Breast epithelium (tissue), 4 donors: ENCODE data around the gene HUNK. TPM values are rescaled to one million over a fixed set of nuclear protein-coding genes. Genes with fewer than 3 reads are reported as not detected.

Source experiments
- DNase-seq, 2 donors: peaks; one replicate each; pipeline ENCODE4 v3.0.0-alpha.2; 2019; ENCODE audit warnings: low spot score in 2 of 2
- H3K27ac ChIP-seq, 2 donors: fragments of 200-600 bp; sonication (generic) in 1 of 2; one replicate each; pipeline ENCODE4 v1.5.1; 2016 to 2019; ENCODE audit warnings: mild to moderate bottlenecking in 1 of 2
- H3K27me3 ChIP-seq, 2 donors: fragments of 200-600 bp; sonication (generic) in 1 of 2; one replicate each; pipeline versions ENCODE4 v1.5.1 to v1.6.0; 2017 to 2019; ENCODE audit warnings: control low read depth in 1 of 2, mild to moderate bottlenecking in 1 of 2
- H3K36me3 ChIP-seq: fragments of 200-600 bp; one replicate; pipeline ENCODE4 v1.5.1; 2019
- H3K4me1 ChIP-seq, 2 donors: fragments of 200-600 bp; sonication (generic); one replicate each; pipeline ENCODE4 v1.5.1; 2016 to 2019; ENCODE audit warnings: control low read depth in 1 of 2
- H3K4me3 ChIP-seq, 3 donors: fragments of 200-600 bp; sonication (generic); 1 replicate in 2 of 3; 2 replicates in 1 of 3; pipeline ENCODE4 v1.5.1; 2016 to 2019; ENCODE audit warnings: mild to moderate bottlenecking in 3 of 3, moderate library complexity in 2 of 3
- H3K9me3 ChIP-seq, 2 donors: fragments of 200-600 bp; sonication (generic) in 1 of 2; one replicate each; pipeline ENCODE4 v1.5.1; 2016 to 2019; ENCODE audit warnings: control low read depth in 1 of 2
- POLR2A ChIP-seq: fragments of 450-650 bp; IDR thresholded peaks from one replicate; pipeline ENCODE4 v1.6.1; 2016; ENCODE audit warnings: antibody characterized with exemption, mild to moderate bottlenecking, moderate library complexity
- POLR2AphosphoS5 ChIP-seq, 3 donors: sonication (generic); formaldehyde crosslinking; IDR thresholded peaks; one replicate each; pipeline ENCODE4 v1.6.1; 2017; ENCODE audit warnings: antibody characterized with exemption in 3 of 3
- intact Hi-C: fragments of 100-400 bp; cut with DNase I; formaldehyde crosslinking; loops from one replicate; pipeline ENCODE4 v1.15.1; 2023; ENCODE audit warnings: low total_unique reads
- total RNA-seq, 3 donors: library from RNA; depleted of rRNA; stranded (reverse); fragments of >200 nt; gene quantifications; one replicate each; pipeline ENCODE4 v1.1.0, GENCODE V29; 2016
- TF ChIP-seq, protein P1 (sequence below), 3 donors: fragments of 450-650 bp; IDR thresholded peaks; one replicate each; pipeline ENCODE4 v1.5.1; 2016 to 2017; ENCODE audit warnings: antibody characterized with exemption in 3 of 3, mild to moderate bottlenecking in 3 of 3, moderate library complexity in 3 of 3

Gene HUNK
- total RNA-seq, 3 donors from 2014 or later, result 0.32 to 2.0 (median 1.3) TPM

DNA sequence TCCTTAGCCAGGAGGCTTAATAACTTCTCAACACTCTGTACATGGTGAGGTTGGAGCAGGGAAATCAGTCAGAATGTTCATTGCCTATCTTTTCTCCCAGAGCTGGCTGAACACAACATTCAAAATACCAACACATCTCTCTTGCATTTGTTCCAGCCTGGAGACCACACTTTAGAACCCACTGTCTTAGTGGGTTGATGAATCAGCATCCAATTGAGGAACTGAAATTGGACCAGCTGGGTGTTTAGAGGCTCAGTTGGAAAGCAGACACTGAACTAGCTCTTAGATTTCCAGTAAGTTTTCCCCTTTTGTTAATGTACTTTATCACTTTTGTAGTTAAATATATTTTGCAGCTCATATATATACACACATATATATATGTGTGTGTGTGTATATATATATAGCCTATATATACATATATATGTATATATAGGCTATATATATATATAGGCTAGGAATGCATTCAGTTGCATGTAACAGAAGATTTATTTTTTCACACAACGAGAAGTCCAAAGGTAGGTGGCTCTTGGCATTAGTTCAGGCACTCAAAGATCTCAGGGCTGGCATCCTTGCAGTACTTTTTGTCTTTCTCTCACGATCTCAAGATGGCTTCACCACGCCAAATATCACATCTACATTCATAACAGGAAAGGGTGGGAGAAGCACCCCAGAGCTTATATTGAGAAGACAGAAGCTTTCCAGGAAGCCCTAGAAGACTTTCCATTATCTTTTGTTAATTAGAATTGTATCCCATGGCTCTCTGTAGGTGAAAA lies 35.0 kb upstream of the HUNK start:
- intact Hi-C loops, result no loop called here

DNA sequence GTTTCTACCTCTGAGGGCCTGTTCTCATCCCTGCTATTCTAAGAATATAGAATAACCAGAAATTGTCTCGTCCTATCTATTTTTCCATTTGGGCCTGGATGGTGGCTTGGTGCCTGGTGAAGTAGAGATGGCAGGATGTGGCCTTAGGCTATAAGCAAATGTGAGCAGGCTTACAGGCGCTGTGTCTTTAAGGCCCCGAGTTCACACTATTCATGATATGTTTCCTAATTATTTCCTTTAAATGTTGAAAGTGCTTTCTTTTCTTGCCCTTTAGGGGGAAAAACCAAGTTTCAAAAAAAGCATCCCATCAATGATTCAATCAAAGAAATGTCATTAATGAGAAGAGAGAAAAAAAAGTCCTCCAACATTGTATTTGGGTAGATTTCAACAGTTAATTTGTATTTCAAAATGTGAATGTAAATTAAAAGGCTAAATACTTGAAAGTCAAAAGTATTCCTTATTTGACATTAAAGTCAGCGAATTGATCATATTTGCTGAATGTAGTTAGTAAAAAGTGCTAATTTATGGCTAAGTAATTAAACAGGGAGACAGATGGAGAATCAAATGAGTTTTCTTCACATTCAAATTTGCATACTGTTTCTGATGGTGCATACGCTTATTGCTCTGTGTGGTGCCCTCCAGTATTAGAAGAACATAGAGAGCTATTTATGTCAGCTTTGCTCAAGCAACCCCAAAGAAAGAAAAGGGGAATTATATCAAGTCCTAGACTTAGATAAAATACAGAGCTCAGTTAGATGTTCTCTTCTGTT lies 34.0 kb upstream of the HUNK start:
- TF ChIP-seq POLR2A (no peak), POLR2AphosphoS5 (IDR thresholded peaks at IDR 0.05) (no peak)
- TF ChIP-seq, protein P1, sequence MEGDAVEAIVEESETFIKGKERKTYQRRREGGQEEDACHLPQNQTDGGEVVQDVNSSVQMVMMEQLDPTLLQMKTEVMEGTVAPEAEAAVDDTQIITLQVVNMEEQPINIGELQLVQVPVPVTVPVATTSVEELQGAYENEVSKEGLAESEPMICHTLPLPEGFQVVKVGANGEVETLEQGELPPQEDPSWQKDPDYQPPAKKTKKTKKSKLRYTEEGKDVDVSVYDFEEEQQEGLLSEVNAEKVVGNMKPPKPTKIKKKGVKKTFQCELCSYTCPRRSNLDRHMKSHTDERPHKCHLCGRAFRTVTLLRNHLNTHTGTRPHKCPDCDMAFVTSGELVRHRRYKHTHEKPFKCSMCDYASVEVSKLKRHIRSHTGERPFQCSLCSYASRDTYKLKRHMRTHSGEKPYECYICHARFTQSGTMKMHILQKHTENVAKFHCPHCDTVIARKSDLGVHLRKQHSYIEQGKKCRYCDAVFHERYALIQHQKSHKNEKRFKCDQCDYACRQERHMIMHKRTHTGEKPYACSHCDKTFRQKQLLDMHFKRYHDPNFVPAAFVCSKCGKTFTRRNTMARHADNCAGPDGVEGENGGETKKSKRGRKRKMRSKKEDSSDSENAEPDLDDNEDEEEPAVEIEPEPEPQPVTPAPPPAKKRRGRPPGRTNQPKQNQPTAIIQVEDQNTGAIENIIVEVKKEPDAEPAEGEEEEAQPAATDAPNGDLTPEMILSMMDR (IDR thresholded peaks at IDR 0.05), result no peak
- intact Hi-C loops, result no loop called here

More for the DNA sequence above, 35.0 kb upstream of the HUNK start:
- H3K36me3 ChIP-seq, result no peaks in the 10 kb centered on the region
- DNase-seq, result no peak
- no peaks in the 10 kb centered on the region for H3K27me3 ChIP-seq
- no peaks in the 10 kb centered on the region for H3K9me3 ChIP-seq
- H3K4me1 ChIP-seq, result no peaks in the 10 kb centered on the region
- TF ChIP-seq POLR2AphosphoS5 (IDR thresholded peaks at IDR 0.05), result no peak
- H3K4me3 ChIP-seq, result no peak overlapping the region
- no peak overlapping the region for H3K27ac ChIP-seq

DNA sequence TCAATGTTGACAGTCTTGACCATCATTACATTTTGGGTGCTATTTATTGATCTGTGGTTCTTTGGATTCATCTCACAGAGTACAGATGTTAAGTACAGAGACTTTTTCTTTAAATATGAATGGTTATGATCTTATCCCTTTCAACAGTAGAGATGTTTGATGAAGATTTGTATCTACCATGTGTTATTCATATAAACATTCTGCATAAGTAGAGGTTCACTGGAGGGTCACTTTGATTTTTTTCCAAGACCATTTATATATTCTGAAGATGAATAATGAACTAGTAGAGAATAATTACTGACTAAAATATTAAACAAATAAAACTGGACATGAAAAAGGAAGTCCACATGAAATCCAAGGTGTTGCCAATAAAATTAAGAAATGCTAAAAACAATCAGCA lies 28.6 kb upstream of the HUNK start:
- Histone ChIP-seq H3K36me3 (no peaks in the 10 kb centered on the region), H3K27me3 (no peaks in the 10 kb centered on the region), H3K4me1 (no peaks in the 10 kb centered on the region), H3K27ac (no peak overlapping the region), H3K9me3 (no peaks in the 10 kb centered on the region), H3K4me3 (no peak overlapping the region)
- TF ChIP-seq POLR2AphosphoS5 (IDR thresholded peaks at IDR 0.05) (no peak), POLR2A (no peak)
- TF ChIP-seq, protein P1 (IDR thresholded peaks at IDR 0.05), result no peak
- DNase-seq, result no peak
- intact Hi-C loops, result no loop called here

More for the DNA sequence above, 34.0 kb upstream of the HUNK start:
- no peak overlapping the region for H3K4me3 ChIP-seq
- H3K4me1 ChIP-seq, result no peaks in the 10 kb centered on the region
- no peak overlapping the region for H3K27ac ChIP-seq
- no peaks in the 10 kb centered on the region for H3K27me3 ChIP-seq
- no peak for DNase-seq
- H3K36me3 ChIP-seq, result no peaks in the 10 kb centered on the region
- no peaks in the 10 kb centered on the region for H3K9me3 ChIP-seq

DNA sequence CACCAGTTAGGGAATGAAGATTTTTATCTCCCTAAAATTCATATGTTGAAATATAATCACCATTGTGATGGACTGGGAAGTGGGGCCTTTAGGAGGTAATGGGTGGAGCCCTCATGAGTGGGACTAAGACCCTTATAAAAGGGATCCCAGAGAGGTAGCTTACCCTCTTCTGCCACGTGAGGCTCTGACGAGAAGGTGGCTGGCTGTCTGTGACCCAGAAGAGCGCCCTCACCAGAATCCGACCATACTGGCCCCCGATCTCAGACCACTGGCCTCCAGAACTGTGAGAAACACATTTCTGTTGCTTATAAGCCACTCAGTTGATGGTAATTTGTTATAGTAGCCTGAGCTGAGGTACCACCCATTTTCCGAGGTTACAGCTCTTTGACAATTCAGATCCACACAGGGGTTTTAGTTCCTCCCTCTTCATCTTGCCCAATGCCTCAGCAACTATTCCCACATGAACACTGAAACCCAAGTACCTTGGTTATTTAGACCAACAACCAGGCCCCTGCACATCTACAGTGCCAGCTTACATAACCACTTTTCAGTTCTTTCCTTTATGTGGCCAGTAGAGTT lies 27.6 kb upstream of the HUNK start:
- Histone ChIP-seq H3K36me3 (no peaks in the 10 kb centered on the region), H3K4me1 (no peaks in the 10 kb centered on the region), H3K4me3 (no peak overlapping the region), H3K27ac (no peak overlapping the region), H3K9me3 (no peaks in the 10 kb centered on the region), H3K27me3 (no peaks in the 10 kb centered on the region)
- no peak for DNase-seq
- intact Hi-C loops, result no loop called here
- TF ChIP-seq, protein P1 (IDR thresholded peaks at IDR 0.05), result no peak
- TF ChIP-seq POLR2A (no peak), POLR2AphosphoS5 (IDR thresholded peaks at IDR 0.05) (no peak)

DNA sequence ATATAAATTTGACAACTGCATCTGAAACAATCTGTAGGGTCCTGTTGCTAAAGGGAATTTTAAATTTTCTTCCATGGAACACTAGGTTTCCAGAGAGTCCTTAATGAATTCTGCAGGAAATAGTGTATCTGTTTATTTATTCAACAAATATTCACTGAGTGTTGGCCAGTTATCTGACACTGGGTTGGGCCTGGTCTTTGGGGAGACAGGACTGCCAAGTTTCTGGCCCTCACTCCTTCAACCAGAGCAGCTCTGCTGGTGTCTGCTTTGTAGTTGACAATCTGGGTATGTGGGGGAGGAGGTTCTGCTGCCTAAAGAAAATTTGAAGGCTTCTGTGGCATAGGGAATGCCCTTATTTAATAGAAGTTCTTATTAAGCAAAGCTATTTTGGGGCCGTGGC lies 26.1 kb upstream of the HUNK start:
- intact Hi-C loops, result no loop called here
- Histone ChIP-seq H3K4me3 (no peak overlapping the region), H3K27me3 (no peaks in the 10 kb centered on the region), H3K9me3 (no peaks in the 10 kb centered on the region), H3K36me3 (no peaks in the 10 kb centered on the region), H3K27ac (no peak overlapping the region), H3K4me1 (no peaks in the 10 kb centered on the region)
- no peak for DNase-seq
- no peak for TF ChIP-seq POLR2AphosphoS5 (IDR thresholded peaks at IDR 0.05)
- TF ChIP-seq, protein P1 (IDR thresholded peaks at IDR 0.05), result no peak
- TF ChIP-seq POLR2A, result no peak
